Measurements from ENCODE around the gene PRKN.

GRCh38 chr6:162364488-162364887 is 363.1 kb downstream of the PRKN start:
- TF ChIP-seq PKNOX1 (IDR thresholded peaks at IDR 0.05) = no peak
- no peak for TF ChIP-seq FOXK2 (IDR thresholded peaks at IDR 0.05)
- TF ChIP-seq ZNF384 (IDR thresholded peaks at IDR 0.05) = no peak
- no peak for TF ChIP-seq BHLHE40 (IDR thresholded peaks at IDR 0.05; ENCODE audit: borderline replicate concordance)
- no peak for TF ChIP-seq HDGF (IDR thresholded peaks at IDR 0.05; ENCODE audit: borderline replicate concordance)
- TF ChIP-seq TARDBP (IDR thresholded peaks at IDR 0.05) = no peak
- TF ChIP-seq L3MBTL2 (conservative IDR thresholded peaks at IDR 0.05) = no peak

Data from HEK293T (cell line).